Ovary (tissue), 3 donors: ENCODE measurements around the gene RPS15.

ENCODE experiments used
- CTCF ChIP-seq, 3 donors: fragments of 450-650 bp in 2 of 3; fragments of 200-600 bp in 1 of 3; IDR thresholded peaks; one replicate each; pipeline versions ENCODE4 v1.5.1 to v1.8.0; 2016 to 2022; ENCODE audit warnings: antibody characterized with exemption in 3 of 3, mild to moderate bottlenecking in 1 of 3
- EP300 ChIP-seq: sonication (generic); formaldehyde crosslinking; IDR thresholded peaks from one replicate; pipeline ENCODE4 v1.6.1; 2017; ENCODE audit warnings: antibody characterized with exemption
- POLR2A ChIP-seq: fragments of 450-650 bp; IDR thresholded peaks from one replicate; pipeline ENCODE4 v1.6.1; 2017; ENCODE audit warnings: antibody characterized with exemption, mild to moderate bottlenecking, moderate library complexity
- donor health status: DM: no; HTN: no; CAD: no.

GRCh38 chr19:1392939-1393530, 45.2 kb upstream of the RPS15 start:
- TF ChIP-seq CTCF (IDR thresholded peaks at IDR 0.05), result no peak
- no peak for TF ChIP-seq POLR2A
- TF ChIP-seq EP300, result no peak
